Ramos (cell line): ENCODE measurements around the gene TGFBI.

Experiments used
- in situ Hi-C: fragments of 300-500 bp; cut with MboI; formaldehyde crosslinking; loops from one replicate; pipeline ENCODE4 v1.14.3; 2022; ENCODE audit warnings: low sequenced_read_pairs; ENCODE audit not compliant: unreplicated experiment

TGFBI gene

DNA sequence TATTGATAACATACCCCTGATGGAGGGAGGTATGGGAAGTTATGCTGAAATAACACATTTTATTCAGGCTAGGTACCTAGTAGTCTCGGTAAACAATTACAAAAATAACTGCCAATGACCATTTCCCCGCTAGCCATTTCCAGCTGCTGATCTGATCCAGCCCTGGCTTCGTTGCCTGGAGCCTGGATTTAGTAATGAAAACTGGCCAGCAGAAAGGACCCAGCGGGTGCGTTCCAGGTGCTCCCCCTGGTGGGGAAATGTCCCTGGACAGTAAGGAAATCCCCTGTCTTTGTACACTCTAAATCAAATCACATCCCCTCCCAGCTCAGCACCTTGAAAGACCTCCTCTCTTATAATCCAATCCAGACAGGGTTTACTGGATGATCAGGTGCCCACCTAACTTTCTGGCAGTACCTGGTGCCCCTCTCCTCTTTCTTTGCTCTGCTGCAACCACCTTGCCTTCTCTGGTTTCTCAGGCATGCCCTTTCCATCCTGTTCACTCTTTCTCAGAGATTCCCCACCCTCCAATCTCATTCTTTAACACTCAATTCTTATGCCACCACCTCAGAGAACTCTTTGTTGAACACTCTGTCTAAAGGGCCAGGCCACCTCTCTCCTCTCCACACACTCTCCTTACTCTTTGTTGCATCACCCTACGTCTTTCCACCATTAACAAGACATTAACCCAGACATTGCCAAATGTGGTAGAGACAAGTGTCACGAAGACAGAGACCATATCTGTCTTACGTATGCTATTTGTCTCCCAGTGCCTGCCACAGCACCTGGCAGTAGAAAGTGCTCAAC lies 53.8 kb downstream of the TGFBI start:
- in situ Hi-C loops = no loop called here

DNA sequence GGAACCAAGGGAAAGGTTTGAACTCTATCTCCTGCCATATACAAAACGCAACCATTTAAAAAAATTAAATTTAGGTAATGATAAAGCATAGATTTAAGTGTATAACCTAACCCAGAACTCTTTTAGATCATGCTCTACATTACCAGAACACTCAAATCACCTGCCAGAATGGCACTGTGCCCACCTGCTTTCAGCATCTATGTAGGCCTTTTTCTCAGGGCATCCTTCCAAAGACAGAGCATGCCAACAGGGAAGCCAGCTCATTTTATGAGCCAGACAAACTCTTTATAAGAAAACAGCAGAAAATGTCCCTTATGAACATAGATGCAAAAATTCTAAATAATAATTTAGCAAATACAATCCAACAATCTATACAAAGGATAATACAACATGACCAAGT lies 55.9 kb downstream of the TGFBI start:
- in situ Hi-C loops = no loop called here

DNA sequence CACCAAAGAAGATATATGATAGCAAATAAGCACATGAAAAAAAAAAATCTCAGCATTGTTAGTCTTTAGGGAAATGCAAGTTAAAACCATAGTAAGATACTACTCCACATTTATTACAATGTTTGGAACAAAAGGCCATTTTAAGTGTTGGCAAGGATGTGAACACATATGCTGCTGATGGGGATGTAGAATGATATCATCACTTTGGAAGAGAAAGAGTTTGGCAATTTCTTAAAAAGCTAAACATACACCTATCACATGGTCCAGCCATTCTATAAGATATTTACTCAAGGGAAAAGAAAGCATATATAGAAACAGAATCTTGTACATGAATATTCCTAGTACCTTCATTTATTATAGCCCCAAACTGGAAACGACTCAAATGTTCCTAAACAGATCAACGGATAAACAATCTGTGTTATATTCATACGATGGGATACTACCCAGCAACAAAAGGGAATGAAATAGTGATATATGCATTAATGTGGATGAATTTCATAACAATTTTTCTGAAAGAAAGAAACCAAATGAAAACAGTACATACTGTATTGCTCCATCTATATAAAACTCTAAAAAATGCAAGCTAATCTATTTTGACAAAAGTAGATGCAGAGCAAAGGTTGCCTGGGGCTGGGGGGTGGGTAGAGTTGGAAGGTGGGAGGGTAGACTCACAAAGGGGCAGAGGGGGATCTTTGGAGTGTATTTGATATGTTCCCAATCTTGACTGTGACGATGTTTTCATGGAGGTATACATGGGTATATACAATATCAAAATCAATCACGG lies 58.2 kb downstream of the TGFBI start:
- in situ Hi-C loops = no loop called here

DNA sequence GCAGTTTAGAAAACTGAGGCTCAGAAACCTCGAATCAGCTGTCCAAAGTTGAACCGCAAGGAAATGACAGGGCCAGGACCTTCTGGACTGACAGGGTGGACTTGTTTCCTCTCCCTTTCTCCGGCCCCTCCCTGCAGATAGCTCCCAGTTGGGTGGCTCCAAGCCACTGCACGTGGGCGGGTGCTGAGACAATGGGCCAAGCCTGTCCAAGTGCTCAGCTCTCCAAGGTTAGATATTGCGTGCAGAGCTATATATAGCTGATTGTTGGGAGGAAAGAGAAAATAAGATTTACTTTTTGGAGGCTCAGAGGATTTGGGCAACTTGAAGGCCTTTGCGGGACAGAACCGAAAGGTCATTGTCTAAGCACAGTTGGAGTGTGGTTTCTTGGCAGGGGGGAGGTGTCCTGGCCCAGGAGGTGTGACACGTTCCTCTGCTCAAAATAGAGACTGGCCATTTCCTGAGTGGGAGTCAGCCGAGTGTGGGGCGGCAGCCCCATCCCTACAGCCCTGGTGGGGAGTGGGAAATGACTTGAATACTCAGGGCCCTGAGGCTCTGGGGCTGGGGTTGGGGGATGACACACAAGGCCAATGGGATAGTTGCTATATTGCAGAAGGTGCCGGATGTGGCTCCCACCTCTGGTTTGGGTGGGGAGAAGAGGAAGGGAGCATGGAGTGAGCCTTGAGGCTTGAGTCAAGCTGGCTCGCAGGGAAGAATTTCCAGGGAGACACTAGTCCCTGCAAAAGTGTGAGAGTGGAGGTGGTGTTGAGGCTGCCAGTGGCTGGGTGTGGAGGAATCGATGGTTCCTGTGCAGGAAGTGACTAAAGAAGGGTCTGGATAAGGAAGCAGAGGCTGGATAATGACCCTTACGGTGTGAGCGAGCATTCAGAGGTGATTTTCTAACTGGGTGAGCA lies 59.4 kb downstream of the TGFBI start:
- in situ Hi-C loops = no loop called here

DNA sequence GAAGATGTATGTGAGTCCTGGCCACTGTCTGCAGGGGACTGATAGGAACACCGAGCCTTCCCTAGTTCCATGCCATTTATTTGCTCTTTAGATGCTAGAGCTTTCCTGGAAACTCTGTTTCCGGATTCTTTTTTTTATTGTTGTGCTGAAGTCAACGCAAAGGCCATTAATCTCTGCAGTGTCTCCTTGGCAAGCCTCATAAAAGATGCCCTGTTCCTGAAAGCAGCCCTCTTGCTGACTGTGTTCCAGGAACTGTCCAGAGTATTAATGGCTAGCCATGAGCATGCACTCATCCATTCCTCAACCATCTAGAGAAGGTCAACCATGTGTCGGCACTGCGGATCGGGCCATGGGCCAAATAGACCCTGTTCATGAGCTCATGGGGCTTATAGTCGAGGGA lies 61.0 kb downstream of the TGFBI start:
- in situ Hi-C loops = no loop called here

DNA sequence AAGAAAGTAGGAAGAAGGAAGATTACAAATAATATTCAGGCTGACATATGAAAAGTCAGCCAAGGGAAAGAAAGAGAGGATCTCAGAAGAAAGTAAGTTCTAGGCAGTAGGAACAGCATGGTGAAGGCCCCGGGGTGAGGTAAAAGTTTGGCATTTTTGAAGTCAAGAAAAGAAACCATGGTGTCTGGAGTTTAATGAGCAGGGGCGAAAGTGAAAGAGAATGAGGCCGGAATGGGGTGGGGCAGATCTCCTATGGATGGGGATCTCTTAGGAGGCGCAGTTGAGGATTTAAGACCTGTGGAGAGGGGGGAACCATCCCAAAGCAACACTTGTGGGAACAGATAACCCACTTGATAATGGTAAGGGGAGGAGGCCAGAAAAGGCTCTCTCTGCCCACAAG lies 61.5 kb downstream of the TGFBI start:
- in situ Hi-C loops = no loop called here

DNA sequence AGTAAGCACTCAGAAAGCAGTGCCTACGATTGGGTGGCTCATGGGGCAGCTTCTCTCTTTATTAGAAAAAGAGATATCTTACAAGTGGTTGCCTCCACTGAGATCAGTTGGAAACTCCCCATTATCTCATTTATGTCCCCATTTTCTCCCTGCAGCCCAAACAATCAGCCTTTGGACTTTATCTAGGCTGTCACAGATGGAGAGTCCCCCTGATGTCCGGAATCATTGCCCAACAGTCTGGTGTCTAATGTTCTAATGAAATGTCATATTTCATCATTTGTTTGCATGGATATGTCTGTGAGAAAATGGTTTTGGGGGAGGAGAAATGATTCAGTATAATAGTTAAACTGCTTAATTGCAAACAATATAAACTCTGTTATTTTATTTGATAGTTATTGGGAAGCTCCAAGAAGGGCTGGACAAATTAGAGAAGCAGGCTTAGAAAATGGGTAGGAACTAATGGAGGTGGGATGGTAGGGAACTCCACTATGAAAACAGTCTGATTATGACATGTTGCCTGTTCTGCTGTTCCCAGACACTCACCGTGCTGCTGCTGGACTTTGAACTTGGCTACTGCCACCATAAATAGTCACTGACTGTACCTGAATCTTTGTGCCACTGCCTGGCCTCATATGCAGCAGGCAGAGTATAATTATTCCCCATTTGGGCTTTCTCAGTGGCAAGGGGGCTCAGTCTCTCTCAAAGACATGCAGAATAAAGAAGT lies 65.6 kb downstream of the TGFBI start:
- in situ Hi-C loops = no loop called here

DNA sequence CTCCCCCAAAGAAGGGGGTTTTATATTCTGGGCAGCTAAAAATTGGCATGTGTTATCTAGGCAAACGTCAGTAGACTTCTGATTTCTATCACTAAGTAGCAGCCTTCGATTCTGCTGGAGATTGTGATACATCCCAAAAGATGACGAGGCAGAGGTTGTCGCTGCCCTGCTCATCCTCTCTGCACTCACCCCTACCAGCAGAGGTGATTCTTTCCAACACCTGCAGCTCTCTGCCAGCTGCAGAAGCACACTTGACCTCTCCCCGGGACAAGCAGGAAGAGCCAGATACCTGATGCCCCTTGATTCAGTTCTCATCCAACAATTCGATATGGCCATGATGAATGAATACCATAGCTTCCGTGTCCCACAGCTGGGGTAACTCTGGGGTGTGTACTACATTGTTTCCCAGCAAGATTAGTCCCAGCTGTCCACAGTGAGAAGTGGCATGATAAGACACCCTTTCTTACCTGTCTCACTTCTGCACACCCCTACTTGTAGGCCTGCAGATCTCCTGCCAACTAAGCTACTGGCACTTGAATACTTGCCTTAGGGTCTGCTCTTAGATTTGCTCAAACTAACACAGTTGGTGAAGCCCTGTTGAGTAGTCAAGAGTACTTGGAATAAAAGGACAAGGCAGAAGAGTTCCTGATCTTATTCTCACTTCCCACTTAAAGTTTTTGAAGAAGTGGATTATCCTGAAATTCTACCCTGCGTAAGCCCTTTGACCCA lies 66.3 kb downstream of the TGFBI start:
- in situ Hi-C loops = no loop called here

DNA sequence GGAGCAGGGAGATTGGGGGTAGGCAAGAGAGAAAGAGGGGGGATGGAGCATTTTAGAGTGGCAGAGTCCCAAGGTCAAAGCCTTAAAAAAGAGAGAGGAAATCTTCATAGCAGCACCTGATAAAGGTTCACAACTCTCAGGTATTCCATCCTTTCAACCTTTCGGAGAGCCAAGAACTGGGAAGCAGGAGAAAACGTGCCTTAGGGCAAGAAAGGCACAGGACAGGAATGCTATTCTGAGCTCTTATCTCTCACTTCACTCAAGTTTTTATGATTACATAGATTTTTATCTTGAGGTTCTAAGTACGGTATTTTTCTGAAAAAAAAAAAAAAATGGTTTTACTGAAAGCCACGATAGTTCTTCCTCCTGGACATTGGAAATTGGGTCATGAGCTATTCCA lies 69.4 kb downstream of the TGFBI start:
- in situ Hi-C loops = no loop called here

DNA sequence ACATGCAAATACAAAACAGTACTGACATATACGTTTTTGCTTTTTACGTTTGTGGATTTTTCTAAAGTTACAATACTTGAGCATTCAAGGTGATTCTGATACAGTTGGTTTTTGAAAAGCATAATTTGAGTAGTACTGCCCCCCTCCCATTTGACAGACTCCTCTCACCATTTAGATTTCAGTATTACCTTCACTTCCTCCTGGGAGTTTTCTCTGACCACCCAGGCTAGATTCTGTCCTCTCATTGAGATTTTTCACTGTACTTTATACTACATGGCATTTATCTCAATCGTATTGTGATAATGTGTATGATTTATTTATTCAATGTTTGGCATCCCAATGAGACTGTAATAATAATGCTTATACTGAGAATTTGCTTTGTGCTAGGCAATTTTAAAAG lies 71.1 kb downstream of the TGFBI start:
- in situ Hi-C loops = no loop called here

DNA sequence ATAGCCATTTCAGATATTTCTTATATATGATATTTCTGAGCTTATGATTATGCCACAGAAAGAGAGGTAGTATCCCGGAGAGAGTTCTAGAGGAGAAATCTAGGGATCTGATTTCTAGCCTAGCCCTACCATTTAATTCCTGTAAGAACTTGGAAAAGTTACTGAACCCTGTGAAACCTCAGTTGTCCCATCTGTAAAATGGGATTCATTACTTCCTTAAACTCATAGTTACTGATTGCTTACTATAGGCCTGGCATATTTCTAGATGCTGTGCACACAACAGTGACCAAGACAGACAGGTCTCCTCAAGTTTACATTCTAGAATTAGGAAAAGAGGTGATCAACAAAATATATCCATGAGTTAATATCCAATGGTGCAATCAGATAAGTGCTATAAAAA lies 73.1 kb downstream of the TGFBI start:
- in situ Hi-C loops = no loop called here

DNA sequence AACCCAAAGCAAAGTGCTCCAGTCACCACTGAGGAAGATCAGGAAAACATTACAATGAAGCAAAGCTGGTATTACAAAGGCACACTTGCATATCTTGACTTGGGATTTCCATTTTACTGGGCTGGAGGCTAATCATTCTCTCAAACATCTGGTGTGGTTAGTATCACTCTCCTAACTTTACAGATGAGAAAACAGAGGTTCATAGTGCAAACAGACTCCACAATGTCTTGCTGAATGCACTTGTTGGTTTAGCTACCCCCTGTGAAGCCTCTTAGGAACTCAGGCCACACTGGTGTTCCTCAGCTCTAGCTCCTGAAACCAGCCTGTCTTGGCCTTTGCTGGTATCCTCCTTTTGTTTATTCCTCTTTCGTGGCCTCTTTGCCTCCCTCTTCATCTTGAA lies 74.3 kb downstream of the TGFBI start:
- in situ Hi-C loops = no loop called here

DNA sequence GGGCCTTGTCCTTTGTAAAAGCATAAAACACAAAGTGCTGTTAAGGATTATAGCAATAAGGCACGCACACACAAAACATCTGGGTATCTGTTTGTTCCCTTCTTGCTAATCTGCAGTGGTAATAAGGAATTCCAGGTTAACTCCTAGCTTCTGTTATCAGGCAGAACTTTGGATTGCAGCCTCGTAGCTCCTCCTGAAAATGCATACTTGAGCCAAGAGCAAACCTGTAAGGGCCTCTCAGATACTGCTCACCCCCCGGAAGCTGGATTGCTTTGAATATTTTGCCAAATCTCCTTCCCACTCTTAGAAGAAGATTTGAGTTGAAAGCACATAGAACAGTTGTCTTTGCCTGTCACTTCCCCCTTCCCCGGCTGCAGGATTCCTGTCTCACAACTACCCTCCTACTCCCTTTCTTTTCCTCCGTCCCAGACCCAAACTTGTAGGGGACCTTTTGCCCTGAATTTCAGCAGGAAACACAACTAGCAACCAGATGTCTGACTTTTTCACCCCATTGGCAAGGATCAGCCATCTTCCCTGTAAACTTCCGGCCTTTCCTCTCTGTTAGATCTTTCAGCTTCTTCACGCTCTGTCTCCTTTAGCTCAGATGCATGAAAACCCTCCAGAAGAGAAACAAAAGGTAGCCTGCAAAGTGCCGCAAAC lies 75.6 kb downstream of the TGFBI start:
- in situ Hi-C loops = no loop called here

DNA sequence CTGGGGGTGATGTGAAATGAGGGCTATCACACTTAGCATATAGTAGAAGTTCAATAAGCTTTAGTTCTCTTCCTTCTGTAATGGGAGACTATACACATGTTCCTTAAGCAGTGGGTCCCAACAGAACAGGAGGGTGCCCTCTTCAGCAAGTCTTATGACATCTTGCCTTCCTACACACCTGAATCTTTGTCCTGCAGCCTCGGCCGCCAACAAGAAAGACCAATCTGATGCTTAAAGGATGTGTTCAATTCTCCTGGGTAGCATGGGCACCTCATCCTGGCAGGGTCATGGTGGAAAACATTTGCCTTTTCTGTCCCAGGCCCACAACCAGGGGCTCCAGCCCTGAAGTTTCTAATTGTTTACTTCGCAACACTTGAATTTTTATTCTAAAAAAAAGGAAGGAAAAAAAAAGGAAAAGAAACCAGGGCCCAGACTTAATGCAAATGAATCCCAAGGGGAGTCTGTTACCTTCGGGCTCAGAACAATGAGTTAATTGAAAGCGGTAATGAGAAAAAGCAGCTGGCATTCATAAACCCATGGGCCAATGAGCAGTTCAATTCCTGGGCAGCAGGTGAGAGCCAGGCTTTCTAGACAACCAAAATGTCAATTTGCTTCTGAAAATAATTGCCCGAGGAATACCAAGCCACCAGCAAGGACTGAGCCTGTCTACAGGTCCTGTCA lies 77.7 kb downstream of the TGFBI start:
- in situ Hi-C loops = no loop called here

DNA sequence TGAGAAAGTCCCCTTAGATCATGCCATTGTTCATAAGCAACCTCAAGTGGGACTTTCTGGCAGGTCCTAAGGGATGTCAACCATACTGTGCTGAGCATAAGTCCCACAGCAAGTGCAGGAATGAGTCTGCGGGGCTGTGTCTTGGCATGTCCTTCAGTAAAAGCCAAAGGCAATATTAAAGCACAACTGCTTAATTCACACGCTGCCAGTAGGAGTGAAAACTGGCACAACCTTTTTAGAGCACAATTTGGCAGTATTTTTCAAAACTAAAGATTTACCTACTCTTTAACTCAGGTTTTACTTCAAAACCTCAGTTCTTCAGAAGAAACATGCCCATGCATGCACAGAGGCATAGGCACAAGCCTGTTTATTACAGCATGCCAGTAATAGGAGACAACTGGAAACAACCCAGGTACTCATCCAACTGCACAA lies 79.4 kb downstream of the TGFBI start:
- in situ Hi-C loops = no loop called here

DNA sequence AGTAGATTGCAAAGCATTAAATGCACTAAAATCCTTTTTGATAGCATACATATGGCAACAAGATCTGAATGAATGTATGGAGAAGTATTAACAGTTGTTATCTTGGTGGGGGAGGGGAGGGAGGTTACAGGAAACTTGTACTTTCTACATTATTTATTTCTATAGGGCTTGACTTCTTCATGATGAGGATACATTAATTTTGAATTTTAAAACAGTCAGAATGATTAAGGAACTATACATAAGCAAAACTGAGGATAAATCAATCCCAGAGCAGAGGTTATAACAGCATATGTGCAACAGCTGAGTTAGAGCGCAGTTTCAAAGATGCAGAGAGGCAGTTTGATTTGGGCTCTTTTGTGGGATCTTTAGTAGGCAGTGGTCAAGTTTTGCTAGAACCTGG lies 80.0 kb downstream of the TGFBI start:
- in situ Hi-C loops = no loop called here

DNA sequence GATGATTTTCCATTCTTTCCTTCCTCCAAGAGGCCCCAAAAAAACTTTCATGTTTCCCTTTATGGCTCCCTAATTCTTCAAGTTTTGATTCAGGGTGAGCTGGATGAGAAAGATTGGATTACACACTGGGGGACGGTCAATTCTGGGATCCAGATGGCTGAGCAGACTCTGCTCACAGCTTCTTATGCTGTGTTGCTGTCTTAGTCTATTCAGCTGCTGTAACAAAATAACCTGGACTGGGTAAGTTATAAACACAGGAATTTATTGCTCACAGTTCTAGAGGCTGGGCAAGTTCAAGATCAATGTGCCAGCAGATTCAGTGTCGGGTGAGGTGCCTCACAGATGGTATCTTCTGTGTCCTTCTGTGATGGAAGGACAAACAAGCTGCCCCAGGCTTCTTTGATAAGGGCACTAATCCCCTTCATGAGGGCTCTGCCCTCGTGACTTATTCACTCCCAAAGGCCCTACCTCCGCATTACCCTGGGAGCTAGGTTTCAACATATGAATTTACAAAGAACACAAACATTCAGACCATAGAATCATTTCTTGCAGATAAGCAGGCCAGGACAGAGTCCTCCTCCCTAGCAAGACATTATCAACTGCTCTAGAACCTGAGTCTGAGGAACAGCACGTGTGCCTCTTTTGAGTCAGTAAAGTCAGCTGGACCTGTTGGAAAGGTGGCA lies 80.8 kb downstream of the TGFBI start:
- in situ Hi-C loops = no loop called here
